NT2/D1 (cell line): ENCODE results near the gene BICC1.

Experiments used
- SUZ12 ChIP-seq: IDR thresholded peaks from 2 replicates; pipeline ENCODE4 v1.6.1; 2011; ENCODE audit not compliant: insufficient read length, insufficient read depth; ENCODE audit errors: extremely low read depth
- ZNF274 ChIP-seq: IDR thresholded peaks from 2 replicates; pipeline ENCODE4 v1.6.1; 2011; ENCODE audit warnings: mild to moderate bottlenecking, low read depth, low read length

DNA sequence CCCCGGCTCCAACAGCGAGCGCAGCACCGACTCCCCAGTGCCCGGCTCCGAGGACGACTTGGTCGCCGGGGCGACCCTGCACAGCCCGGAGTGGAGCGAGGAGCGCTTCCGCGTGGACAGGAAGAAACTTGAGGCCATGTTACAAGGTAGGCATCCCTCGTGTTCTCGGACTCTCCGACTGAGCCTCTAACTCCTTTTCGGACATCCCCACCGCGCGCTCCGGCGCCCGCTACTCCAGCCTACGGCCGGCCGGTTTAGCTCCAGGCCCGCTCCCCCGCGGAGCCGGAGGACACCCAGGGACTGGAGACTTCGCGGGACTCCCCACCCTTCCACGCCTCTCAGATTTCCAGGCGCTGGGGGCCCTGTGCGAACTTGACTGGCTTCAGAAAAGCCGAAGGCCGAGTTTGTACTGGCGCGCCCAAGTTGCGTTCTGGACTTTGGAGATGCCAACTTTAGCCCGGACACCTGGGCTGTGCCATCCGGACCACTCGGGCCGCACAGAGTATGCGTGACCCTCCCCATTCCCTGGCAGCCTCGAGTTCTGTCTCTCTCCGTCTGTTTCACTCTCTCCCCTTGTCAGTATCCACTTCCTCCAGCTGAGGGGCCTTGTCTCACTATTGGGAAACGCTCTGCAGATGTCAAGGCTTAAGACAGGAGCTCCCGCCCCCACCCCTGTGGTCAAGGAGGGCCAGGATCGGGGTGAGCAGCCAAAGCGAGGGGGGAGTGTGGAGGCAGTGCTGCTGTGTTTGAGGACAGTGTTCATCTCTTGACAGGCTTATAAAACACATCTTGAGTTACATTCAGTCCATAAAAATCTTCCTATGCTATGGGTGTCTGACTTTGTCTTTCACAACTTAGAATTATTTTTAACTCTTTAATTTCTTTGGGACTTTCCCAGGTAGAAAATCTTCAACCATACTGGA is 777 bp downstream of the BICC1 start:
- TF ChIP-seq ZNF274, result no peak
- TF ChIP-seq SUZ12, result no peak
